NCI-H226 (cell line): ENCODE data around the gene NFIA.

Source experiments
- DNase-seq: peaks from one replicate; pipeline ENCODE4 v3.0.0-alpha.2; 2015

NFIA gene

GRCh38 chr1:61085206-61085982 lies 3.0 kb downstream of the NFIA start:
- DNase-seq: no peak

- DNase-seq: no peak
These were observed 3.8 kb downstream of the NFIA start for GRCh38 chr1:61085983-61086644.

GRCh38 chr1:61087571-61087970 lies 5.2 kb downstream of the NFIA start:
- DNase-seq: no peak

DNA sequence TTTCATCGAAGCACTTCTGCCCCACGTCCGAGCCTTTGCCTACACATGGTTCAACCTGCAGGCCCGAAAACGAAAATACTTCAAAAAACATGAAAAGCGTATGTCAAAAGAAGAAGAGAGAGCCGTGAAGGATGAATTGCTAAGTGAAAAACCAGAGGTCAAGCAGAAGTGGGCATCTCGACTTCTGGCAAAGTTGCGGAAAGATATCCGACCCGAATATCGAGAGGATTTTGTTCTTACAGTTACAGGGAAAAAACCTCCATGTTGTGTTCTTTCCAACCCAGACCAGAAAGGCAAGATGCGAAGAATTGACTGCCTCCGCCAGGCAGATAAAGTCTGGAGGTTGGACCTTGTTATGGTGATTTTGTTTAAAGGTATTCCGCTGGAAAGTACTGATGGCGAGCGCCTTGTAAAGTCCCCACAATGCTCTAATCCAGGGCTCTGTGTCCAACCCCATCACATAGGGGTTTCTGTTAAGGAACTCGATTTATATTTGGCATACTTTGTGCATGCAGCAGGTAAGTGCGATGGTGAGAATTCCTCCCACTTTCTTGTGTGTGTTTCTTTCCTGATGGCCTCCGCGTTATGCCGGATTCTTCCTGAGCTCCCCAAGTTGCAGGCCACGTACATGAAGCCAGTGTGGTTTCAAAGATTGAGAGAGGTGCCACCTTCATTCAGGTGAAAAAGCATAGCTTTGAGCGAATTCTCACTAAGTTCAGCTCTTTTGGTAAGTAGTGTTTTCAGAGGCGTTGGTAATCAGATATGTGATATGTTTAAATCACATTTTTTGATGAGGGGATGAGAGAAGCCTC lies 6.0 kb downstream of the NFIA start:
- DNase-seq: no peak

- DNase-seq: no peak
These were observed 7.0 kb downstream of the NFIA start for GRCh38 chr1:61089338-61089737.

DNA sequence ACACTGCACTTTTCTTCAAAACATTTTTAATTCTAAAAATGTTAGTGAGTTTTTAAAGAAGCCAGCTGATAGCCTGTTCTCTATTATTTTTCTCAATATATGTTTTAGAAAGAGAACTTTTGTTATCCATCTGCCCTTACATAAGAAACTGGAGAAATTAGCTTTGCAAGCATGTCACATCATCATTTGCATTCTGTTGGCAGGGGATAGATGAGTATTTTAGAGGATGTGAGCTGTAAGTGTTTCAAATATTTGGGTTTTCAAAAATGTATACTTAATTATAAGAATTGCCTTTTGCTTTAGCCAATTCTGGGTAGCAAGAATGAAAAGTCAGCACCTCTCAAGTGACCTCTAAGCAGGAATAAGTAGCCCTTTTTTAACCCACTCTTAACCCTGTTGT lies 7.4 kb downstream of the NFIA start:
- DNase-seq: no peak

DNA sequence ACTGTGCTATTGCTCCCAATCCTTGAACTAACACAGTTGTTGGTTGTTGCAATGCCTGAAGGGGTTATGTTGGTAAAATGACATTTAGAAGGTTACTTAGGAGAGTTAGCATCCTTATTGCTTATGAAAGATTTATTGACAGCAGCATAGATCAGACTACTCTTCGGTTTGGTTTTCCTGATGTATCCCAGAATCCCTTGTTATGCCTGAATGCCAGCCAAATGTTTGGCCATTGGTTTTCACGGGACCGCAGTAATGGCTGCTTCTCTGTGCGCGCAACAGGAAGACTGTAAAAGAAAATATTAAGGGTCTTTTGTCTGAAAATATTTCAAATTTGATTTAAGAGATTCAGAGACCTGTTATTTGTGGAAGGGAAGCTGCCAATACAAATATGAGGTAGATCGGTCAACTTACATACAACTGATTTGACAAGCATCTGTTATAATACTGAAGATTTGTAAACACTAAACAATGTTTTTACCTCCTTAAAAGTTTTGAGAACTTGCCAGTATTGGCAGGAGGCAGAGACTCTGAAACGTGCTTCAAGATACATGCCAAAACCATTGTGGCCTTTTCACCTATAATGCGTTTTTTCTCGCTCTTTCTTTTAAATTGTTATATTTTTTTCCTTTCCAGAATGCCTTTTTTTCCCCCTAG lies 8.3 kb downstream of the NFIA start:
- DNase-seq: no peak

- no peak for DNase-seq
These were observed 9.1 kb downstream of the NFIA start for GRCh38 chr1:61091455-61091854.

- DNase-seq: no peak
These were observed 10.3 kb downstream of the NFIA start for GRCh38 chr1:61092642-61093041.

GRCh38 chr1:61093525-61094137 lies 11.3 kb downstream of the NFIA start:
- no peak for DNase-seq

DNA sequence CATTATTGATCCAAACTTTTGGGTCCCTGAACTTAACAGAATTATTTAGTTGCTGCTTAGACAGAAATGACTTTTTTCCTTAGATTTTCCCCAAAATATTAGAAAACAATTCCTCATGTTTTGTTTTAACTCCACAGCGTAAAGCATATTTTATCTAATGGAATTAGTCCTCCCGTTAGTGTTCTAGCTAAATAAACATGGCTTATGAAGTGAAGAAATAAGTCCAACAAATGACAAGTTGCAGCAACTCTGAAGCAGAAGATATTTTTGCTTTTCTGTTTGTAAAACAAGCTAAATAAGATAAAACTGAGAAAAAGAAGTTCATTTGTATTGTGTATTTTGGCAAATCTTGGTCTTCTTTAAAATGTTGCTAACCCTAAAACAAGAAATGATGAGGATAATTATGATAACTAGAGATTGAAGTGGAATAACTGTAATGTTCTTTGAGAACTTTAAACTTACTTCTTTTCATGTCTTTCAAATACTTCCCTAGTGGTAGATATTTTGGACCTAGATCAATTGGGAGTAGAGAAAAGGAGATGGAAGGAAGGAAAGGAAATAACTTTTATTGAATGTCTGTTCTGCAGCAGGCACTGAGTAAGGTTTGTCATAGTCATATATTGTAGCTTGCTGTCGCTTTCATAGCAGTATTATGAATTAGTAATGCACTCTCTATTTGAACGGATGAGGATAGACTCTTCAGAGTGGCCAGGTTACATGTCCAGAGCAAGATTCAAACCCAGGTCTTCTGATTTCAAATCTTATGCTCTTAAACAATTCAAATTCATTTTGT lies 12.5 kb downstream of the NFIA start:
- DNase-seq: no peak

DNA sequence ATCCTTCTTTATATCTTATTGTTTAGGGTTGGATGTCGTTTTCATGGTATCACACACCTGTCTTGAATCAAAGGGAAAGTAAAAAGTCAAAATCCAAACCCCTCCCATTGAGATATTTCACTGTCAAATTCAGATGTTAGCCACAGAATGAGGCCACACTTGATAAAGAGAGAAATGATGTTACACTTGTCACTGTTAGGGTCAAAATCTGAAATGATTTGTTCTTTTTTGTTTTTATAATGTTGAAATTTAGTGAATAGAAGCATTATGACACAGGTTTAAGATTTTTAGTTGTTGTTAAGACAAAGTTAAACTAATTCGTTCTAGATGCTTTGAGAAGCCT lies 13.1 kb downstream of the NFIA start:
- no peak for DNase-seq

DNA sequence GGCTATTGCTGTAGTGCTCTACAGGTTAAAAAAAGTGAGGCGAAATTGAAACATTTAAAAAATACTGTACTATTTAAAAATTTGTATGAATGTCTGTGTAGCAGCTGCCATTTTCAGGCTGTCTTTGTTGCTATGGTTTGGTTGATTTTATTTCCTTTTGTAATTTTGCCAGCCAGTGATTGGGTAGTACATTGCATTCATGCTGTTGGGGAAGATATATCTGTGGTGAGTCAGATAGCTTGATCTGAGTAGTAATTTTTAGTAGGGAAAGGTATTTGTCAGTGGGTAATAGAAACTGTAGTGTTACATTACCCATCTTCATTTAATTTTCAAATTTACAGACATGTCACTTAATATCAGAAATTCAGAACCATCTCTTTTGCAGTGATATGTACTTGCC lies 15.0 kb downstream of the NFIA start:
- DNase-seq: peak; percentile 73

GRCh38 chr1:61097722-61098121 lies 15.4 kb downstream of the NFIA start:
- DNase-seq: no peak

- DNase-seq: no peak
These were observed 16.0 kb downstream of the NFIA start for GRCh38 chr1:61098333-61098732.

DNA sequence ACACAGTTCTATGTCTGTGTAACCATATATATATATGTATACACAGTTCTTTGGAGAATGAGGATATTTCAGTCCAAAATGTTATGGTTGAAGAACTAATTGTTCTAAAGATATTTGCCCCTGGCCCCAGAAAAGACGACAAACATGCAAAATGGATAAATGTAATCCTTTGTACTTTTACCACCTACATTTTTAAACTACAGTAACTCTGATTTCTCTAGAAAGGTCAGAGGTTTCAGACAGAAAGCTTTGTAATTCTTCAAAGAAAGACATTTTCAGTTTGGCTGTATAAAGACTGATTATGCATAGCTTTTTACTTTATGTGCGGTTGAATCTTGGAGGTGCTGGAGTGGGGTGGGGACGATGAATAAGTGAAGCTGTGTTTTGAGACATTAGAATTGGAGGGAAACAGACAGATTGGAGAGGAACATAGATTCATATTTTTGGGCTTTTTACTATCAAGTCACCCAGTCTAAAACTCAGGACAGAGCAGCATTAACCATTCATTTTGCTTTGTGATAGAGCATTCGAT lies 16.6 kb downstream of the NFIA start:
- no peak for DNase-seq

- no peak for DNase-seq
These were observed 18.2 kb downstream of the NFIA start for GRCh38 chr1:61100578-61100977.

DNA sequence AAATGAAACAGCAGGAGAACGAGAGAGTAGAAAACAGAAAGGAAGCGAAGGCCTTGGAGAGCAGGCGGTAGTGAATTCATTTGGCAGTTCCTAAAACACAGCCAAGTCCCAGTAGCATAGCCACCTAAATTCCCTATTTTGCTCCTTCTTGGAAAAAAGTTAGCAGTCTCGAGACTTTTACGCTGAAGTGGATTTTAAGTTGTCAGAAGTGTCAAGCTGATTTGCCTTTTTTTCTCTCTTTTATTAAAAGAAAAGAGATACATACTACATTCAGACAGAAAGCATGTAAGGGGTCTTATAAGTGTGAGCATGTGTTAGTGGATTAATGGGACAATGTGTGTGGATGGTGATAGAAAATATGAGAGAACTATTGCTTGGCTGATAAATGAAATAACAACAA lies 19.2 kb downstream of the NFIA start:
- DNase-seq: no peak

DNA sequence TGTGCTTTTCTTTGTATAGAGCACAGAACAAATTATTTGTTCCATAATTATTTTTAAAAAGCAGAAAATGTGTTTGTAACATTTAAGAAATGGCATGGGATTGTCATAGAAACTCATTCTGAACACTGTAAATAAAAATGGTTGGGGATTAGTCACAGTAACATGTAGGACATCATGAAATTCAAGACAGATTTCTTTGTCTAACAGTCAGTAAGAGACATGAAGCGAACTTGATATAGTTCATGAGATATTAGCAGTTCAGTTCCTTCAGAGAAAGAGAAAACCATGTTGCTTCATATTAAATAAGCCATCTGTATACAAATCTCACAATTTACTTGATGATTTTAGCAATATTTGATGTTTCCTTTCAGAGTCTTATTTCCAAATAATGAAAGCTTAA lies 19.7 kb downstream of the NFIA start:
- DNase-seq: no peak

- no peak for DNase-seq
These were observed 20.3 kb downstream of the NFIA start for GRCh38 chr1:61102621-61103020.

- no peak for DNase-seq
These were observed 21.9 kb downstream of the NFIA start for GRCh38 chr1:61104220-61104671.

GRCh38 chr1:61107638-61108037 lies 25.3 kb downstream of the NFIA start:
- no peak for DNase-seq
